Testis (tissue), 3 donors: ENCODE results near the gene ISLR2. TPM values are rescaled to one million over a fixed set of nuclear protein-coding genes. Genes with fewer than 3 reads are reported as not detected.

Source experiments
- DNase-seq: peaks from one replicate; pipeline ENCODE4 v3.0.0-alpha.2; 2019
- H3K27ac ChIP-seq, 2 donors: fragments of 200-600 bp; sonication (generic); one replicate each; pipeline ENCODE4 v1.5.1; 2019
- H3K27me3 ChIP-seq: fragments of 200-600 bp; sonication (generic); one replicate; pipeline ENCODE4 v1.5.1; 2019
- H3K36me3 ChIP-seq: fragments of 200-600 bp; sonication (generic); one replicate; pipeline ENCODE4 v1.5.1; 2017; ENCODE audit warnings: low read depth; ENCODE audit errors: missing control alignments
- H3K4me1 ChIP-seq: fragments of 200-600 bp; sonication (generic); one replicate; pipeline ENCODE4 v1.5.1; 2019
- H3K4me3 ChIP-seq, 2 donors: fragments of 200-600 bp; sonication (generic); one replicate each; pipeline ENCODE4 v1.5.1; 2017 to 2019
- H3K9me3 ChIP-seq: fragments of 200-600 bp; sonication (generic); one replicate; pipeline ENCODE4 v1.5.1; 2017
- CTCF ChIP-seq, 3 experiments: fragments of 450-650 bp in 2 of 3; fragments of 200-600 bp in 1 of 3; sonication (generic) in 1 of 3; IDR thresholded peaks; one replicate each; pipeline ENCODE4 v1.5.1; 2016 to 2019; ENCODE audit warnings: antibody characterized with exemption in 3 of 3, mild to moderate bottlenecking in 2 of 3, moderate library complexity in 1 of 3
- POLR2A ChIP-seq: fragments of 450-650 bp; IDR thresholded peaks from one replicate; pipeline ENCODE4 v1.6.1; 2017; ENCODE audit warnings: antibody characterized with exemption, mild to moderate bottlenecking, moderate library complexity
- WGBS, 2 donors: methylation state at CpG; one replicate each; pipeline ENCODE4 v1.1.5; 2018; 5-methylcytosine and 5-hydroxymethylcytosine counted together
- intact Hi-C: fragments of 100-400 bp; cut with DNase I; formaldehyde crosslinking; loops from one replicate; pipeline ENCODE4 v1.15.1; 2023; ENCODE audit warnings: low total_unique reads
- polyA plus RNA-seq: library from polyadenylated mRNA; stranded (reverse); fragments of 350-450 nt; fragmentation: Illumina TruSeq; extraction: RNeasy Lipid Tissue Mini Kit (QIAGEN cat#74804); gene quantifications from one replicate; pipeline ENCODE4 v1.2.3, GENCODE V29; 2014; ENCODE audit warnings: low read depth, low replicate concordance; ENCODE audit not compliant: insufficient read depth
- total RNA-seq, 2 donors: library from RNA; depleted of rRNA; stranded (reverse); fragments of >200 nt; gene quantifications; one replicate each; pipeline ENCODE4 v1.2.3, GENCODE V29; 2016

ISLR2 gene
- total and polyA plus RNA-seq, 3 donors from 2014 or later: 12.8 to 26.1 (median 17.7) TPM

- peaks cover 44% of the 10 kb centered on the region for H3K4me1 ChIP-seq
- H3K9me3 ChIP-seq: no peaks in the 10 kb centered on the region
- peak overlapping the region; percentile 72 to 83 for H3K27ac ChIP-seq
- DNase-seq: peak; percentile 71
- H3K27me3 ChIP-seq: no peaks in the 10 kb centered on the region
- H3K36me3 ChIP-seq: no peaks in the 10 kb centered on the region
- no peak overlapping the region for H3K4me3 ChIP-seq
- intact Hi-C loops: no loop called here
- 58 to 59% methylated on average over 13 of the region's 13 CpGs for WGBS, 2 donors
- no peak for TF ChIP-seq CTCF (IDR thresholded peaks at IDR 0.05)
- no peak for TF ChIP-seq POLR2A
These were observed 42.5 kb downstream of the ISLR2 start for GRCh38 chr15:74172701-74173379.

GRCh38 chr15:74173380-74174218, 43.2 kb downstream of the ISLR2 start, which contains the start of gene ISLR:
Gene ISLR (plus strand): TSS chr15:74173710. CDS start chr15:74174859, 1,149 bp downstream.
- no peaks in the 10 kb centered on the region for H3K36me3 ChIP-seq
- TF ChIP-seq POLR2A (no peak), CTCF (IDR thresholded peaks at IDR 0.05) (no peak)
- intact Hi-C loops: no loop called here
- peak; percentile 47 for DNase-seq
- peak within 1 kb of the TSS; percentile 72 to 83 for H3K27ac ChIP-seq
- no peaks in the 10 kb centered on the region for H3K9me3 ChIP-seq
- WGBS, 2 donors: 37 to 43% methylated on average over 10 to 18 of the region's 20 CpGs
- H3K4me1 ChIP-seq: peaks cover 45% of the 10 kb centered on the region
- H3K4me3 ChIP-seq: peak within 1 kb of the TSS; percentile 24 to 50
- H3K27me3 ChIP-seq: no peaks in the 10 kb centered on the region

DNA sequence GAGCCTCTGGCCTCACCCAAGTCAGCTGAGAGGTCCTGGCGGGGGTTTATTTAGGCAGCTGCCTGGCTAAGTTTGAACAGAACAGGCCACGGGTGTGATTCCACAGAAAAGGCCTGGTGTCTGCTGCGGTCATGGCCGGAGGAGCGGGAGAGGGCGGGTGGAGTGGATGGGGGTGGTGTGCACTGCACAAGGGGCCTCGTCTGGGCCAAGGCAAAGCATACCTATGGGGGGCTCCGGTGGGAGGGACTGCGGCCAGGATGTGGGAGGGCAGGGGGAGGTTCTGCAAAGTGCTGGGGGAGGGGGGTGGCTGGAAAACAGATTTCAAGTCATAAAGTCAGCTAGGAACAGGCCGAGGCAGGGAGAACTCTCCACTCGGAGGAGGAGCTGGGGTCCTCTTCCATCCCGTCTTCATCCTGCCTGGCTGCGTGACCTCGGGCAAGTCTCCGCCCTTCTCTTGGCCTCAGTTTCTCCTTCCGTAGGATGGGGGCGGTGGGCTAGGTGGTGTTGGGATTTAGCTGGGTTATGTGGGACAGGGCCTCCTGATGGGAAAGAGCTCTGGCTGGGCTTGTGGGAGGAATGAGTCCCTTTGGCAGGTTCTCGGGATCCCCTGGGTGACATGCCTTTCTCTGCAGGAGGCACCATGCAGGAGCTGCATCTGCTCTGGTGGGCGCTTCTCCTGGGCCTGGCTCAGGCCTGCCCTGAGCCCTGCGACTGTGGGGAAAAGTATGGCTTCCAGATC, 44.0 kb downstream of the ISLR2 start:
- Histone ChIP-seq H3K9me3 (no peaks in the 10 kb centered on the region), H3K27ac (peak overlapping the region; percentile 50 to 72), H3K27me3 (no peaks in the 10 kb centered on the region), H3K4me1 (peaks cover 46% of the 10 kb centered on the region), H3K4me3 (peak overlapping the region; percentile 24 to 50), H3K36me3 (no peaks in the 10 kb centered on the region)
- WGBS, 2 donors: 43 to 68% methylated on average over 15 to 20 of the region's 20 CpGs
- no peak for TF ChIP-seq CTCF (IDR thresholded peaks at IDR 0.05)
- no peak for TF ChIP-seq POLR2A
- DNase-seq: peak; percentile 81
- intact Hi-C loops: no loop called here

DNA sequence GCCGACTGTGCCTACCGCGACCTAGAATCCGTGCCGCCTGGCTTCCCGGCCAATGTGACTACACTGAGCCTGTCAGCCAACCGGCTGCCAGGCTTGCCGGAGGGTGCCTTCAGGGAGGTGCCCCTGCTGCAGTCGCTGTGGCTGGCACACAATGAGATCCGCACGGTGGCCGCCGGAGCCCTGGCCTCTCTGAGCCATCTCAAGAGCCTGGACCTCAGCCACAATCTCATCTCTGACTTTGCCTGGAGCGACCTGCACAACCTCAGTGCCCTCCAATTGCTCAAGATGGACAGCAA, 44.5 kb downstream of the ISLR2 start:
- Histone ChIP-seq H3K36me3 (no peaks in the 10 kb centered on the region), H3K9me3 (no peaks in the 10 kb centered on the region), H3K27ac (peak overlapping the region; percentile 50 to 72), H3K27me3 (no peaks in the 10 kb centered on the region), H3K4me1 (peaks cover 51% of the 10 kb centered on the region), H3K4me3 (peak overlapping the region; percentile 24 to 50)
- no peak for TF ChIP-seq POLR2A
- no peak for TF ChIP-seq CTCF (IDR thresholded peaks at IDR 0.05)
- 50% methylated on average over 14 of the region's 14 CpGs; no CpG with 5 or more reads in 1 of the 2 donors for WGBS, 2 donors
- no peak for DNase-seq
- intact Hi-C loops: no loop called here
